PC-9 (cell line): Measurements from ENCODE around the gene NEURL1B. TPM values are rescaled to one million over a fixed set of nuclear protein-coding genes. Genes with fewer than 3 reads are reported as not detected.

Experiments used
- BruUV-seq: library from RNA; stranded (reverse); fragments of 400-500 nt; replicated peaks from 2 replicates; lab custom pipeline; 2021; lab: Mats Ljungman, UMichigan
- CTCF ChIA-PET: fragments of 300-600 bp; sonication (Branson Sonifier 250); formaldehyde crosslinking; loops from one replicate; lab custom pipeline; 2022; ENCODE audit warnings: antibody characterized with exemption; lab: Charles Lee
- POLR2A ChIA-PET: fragments of 300-600 bp; sonication (Branson Sonifier 250); formaldehyde crosslinking; loops from one replicate; lab custom pipeline; 2022; ENCODE audit warnings: antibody characterized with exemption; ENCODE audit not compliant: unreplicated experiment; lab: Charles Lee
- DNase-seq, 2 experiments: peaks; one replicate each; pipeline versions ENCODE4 v3.0.0 to v3.0.0-alpha.2; 2015 to 2022; ENCODE audit warnings: mixed read lengths in 1 of 2
- H2AFZ ChIP-seq: fragments of 200-600 bp; sonication (generic); 2 replicates; pipeline ENCODE4 v1.8.1; 2017; ENCODE audit warnings: antibody characterized with exemption
- H3F3A ChIP-seq: fragments of 200-600 bp; sonication (generic); 2 replicates; pipeline ENCODE4 v1.8.1; 2017; ENCODE audit warnings: antibody characterized with exemption, mild to moderate bottlenecking, low read depth; ENCODE audit not compliant: insufficient read depth
- H3K27ac ChIP-seq: fragments of 200-600 bp; sonication (generic); 2 replicates; pipeline ENCODE4 v1.6.1; 2016; ENCODE audit warnings: mixed run types
- H3K27me3 ChIP-seq: fragments of 200-600 bp; sonication (generic); 2 replicates; pipeline ENCODE4 v1.6.1; 2016; ENCODE audit warnings: low read depth, mixed run types; ENCODE audit not compliant: insufficient read depth
- H3K36me3 ChIP-seq: fragments of 200-600 bp; sonication (generic); 2 replicates; pipeline ENCODE4 v1.6.1; 2016; ENCODE audit warnings: low read depth, mixed run types
- H3K4me1 ChIP-seq: fragments of 200-600 bp; sonication (generic); replicated peaks from 2 replicates; pipeline ENCODE4 v1.6.1; 2016; ENCODE audit warnings: mixed run types; ENCODE audit not compliant: insufficient read depth
- H3K4me2 ChIP-seq: fragments of 200-600 bp; sonication (generic); 2 replicates; pipeline ENCODE4 v1.6.1; 2017; ENCODE audit warnings: mixed run types
- H3K4me3 ChIP-seq: fragments of 200-600 bp; sonication (generic); 2 replicates; pipeline ENCODE4 v1.6.1; 2016; ENCODE audit warnings: mixed run types
- H3K79me2 ChIP-seq: fragments of 200-600 bp; sonication (generic); 2 replicates; pipeline ENCODE4 v1.6.1; 2017; ENCODE audit warnings: low read depth, mixed run types
- H3K9me2 ChIP-seq: fragments of 200-600 bp; sonication (generic); 2 replicates; pipeline ENCODE4 v1.8.1; 2017; ENCODE audit warnings: mild to moderate bottlenecking; ENCODE audit not compliant: insufficient read depth
- H3K9me3 ChIP-seq: fragments of 200-600 bp; sonication (generic); 2 replicates; pipeline ENCODE4 v1.8.1; 2016; ENCODE audit warnings: low read depth; ENCODE audit not compliant: insufficient read depth
- H4K20me1 ChIP-seq: fragments of 200-600 bp; sonication (generic); 2 replicates; pipeline ENCODE4 v1.8.1; 2017; ENCODE audit not compliant: insufficient read depth
- EZH2 ChIP-seq: fragments of 200-600 bp; sonication (generic); IDR thresholded peaks from 2 replicates; pipeline ENCODE4 v1.8.0; 2017; ENCODE audit warnings: antibody characterized with exemption, low read depth
- intact Hi-C: fragments of 100-400 bp; cut with micrococcal nuclease; formaldehyde crosslinking; loops from one replicate; pipeline ENCODE4 v1.10.0; 2022; ENCODE audit not compliant: unreplicated experiment
- total RNA-seq: library from RNA; stranded (reverse); gene quantifications from 2 replicates; pipeline ENCODE4 v1.2.3, GENCODE V29; 2021
- TF ChIP-seq, protein P1 (sequence below): fragments of 200-600 bp; sonication (generic); conservative IDR thresholded peaks from 2 replicates; pipeline ENCODE4 v1.6.1; 2017; ENCODE audit warnings: mixed run types, antibody characterized with exemption, mild to moderate bottlenecking, moderate library complexity

NEURL1B gene
- total RNA-seq, 1 experiment from 2014 or later: 14.3 TPM

GRCh38 chr5:172597755-172598155, 43.3 kb upstream of the NEURL1B start:
- Histone ChIP-seq H4K20me1 (no peaks in the 10 kb centered on the region; the same call in 1 of the 2 replicates), H3K79me2 (no peaks in the 10 kb centered on the region), H3K36me3 (no peaks in the 10 kb centered on the region), H3F3A (no peaks in the 10 kb centered on the region), H3K9me2 (no peaks in the 10 kb centered on the region), H3K4me3 (no peak overlapping the region), H3K9me3 (no peaks in the 10 kb centered on the region), H3K4me1 (no peaks in the 10 kb centered on the region), H2AFZ (no peak overlapping the region), H3K4me2 (no peak overlapping the region), H3K27ac (no peak overlapping the region), H3K27me3 (peaks cover 10% of the 10 kb centered on the region; the same call in 1 of the 2 replicates)
- intact Hi-C loops: no loop called here
- DNase-seq: no peak
- POLR2A ChIA-PET: no interaction called here
- CTCF ChIA-PET: no interaction called here
- no TSS peak for BruUV-seq
- no peak for TF ChIP-seq EZH2
- TF ChIP-seq, protein P1, sequence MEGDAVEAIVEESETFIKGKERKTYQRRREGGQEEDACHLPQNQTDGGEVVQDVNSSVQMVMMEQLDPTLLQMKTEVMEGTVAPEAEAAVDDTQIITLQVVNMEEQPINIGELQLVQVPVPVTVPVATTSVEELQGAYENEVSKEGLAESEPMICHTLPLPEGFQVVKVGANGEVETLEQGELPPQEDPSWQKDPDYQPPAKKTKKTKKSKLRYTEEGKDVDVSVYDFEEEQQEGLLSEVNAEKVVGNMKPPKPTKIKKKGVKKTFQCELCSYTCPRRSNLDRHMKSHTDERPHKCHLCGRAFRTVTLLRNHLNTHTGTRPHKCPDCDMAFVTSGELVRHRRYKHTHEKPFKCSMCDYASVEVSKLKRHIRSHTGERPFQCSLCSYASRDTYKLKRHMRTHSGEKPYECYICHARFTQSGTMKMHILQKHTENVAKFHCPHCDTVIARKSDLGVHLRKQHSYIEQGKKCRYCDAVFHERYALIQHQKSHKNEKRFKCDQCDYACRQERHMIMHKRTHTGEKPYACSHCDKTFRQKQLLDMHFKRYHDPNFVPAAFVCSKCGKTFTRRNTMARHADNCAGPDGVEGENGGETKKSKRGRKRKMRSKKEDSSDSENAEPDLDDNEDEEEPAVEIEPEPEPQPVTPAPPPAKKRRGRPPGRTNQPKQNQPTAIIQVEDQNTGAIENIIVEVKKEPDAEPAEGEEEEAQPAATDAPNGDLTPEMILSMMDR: no peak

DNA sequence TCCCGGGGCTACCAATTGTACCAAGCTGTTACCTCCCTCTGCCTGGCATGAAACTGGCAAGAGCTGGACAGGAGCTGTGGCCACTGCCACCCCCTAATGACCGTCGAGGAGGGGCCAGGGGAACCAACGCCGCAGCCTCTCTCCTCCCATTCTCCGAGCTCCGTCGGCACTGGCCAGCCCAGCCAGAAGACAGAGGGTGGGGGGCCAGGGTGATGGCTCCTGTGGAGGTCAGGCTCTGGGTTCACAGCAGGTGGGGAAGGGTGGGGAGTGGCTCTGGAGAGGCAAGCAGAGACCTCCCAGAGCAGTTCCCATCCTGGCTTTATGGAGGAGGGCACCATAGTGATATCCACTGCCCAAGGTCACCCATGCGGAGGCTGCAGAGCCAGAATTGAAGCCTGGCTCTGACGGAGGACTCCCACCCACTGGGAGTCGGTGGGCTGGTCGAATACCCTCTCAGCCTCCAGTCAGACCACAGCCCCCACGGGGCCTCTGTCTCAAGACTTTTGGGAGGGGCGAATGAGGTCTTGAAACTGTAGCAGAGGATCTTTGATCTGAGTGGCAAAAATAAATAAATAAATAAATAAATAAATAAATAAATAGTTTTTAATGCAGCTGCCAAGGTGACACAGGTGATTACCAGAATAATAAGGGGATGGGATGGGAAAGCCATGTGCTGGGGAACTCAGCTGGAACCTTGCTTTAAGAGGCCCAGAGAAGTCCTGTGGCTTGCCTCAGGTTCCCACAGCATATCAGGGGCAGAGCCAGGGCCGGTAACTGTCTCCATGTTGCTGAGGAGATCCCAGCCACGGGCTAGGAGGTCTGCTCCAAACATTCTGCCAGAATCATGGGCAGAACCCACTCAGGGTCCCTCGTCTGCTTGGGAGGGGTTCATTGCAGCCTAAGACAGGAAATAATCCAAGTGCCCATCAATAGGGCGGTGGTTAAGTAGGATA, 42.5 kb upstream of the NEURL1B start:
- Histone ChIP-seq H3K4me1 (no peaks in the 10 kb centered on the region), H3K27ac (no peak overlapping the region), H3K79me2 (no peaks in the 10 kb centered on the region), H4K20me1 (no peaks in the 10 kb centered on the region; the same call in 1 of the 2 replicates), H3K9me3 (no peaks in the 10 kb centered on the region), H3K9me2 (no peaks in the 10 kb centered on the region), H3F3A (no peaks in the 10 kb centered on the region), H3K4me3 (no peak overlapping the region), H3K27me3 (0 out of 2 replicates have a peak, but pooled peaks cover 6% of the 10 kb centered on the region), H2AFZ (no peak overlapping the region), H3K36me3 (no peaks in the 10 kb centered on the region), H3K4me2 (no peak overlapping the region)
- no peak for DNase-seq
- TF ChIP-seq, protein P1: no peak
- no peak for TF ChIP-seq EZH2
- CTCF ChIA-PET: no interaction called here
- no TSS peak for BruUV-seq
- intact Hi-C loops: no loop called here
- POLR2A ChIA-PET: no interaction called here

DNA sequence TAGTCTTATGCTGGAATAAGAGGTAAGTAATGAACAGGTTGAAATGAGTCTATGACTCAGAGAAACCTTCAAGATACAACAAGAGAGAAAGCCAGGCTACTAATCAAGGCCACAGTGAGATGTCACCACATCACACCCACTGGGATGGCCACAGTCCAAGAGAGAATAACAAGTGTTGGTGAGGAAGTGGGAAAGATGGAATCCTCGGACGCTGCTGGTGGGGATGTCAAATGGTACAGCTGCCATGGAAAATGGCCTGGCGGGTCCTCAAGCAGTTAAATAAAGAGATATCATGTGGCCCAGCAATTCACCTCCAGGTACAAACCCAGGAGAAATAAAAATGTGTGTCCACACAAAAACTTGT, 41.9 kb upstream of the NEURL1B start:
- TF ChIP-seq EZH2: no peak
- TF ChIP-seq, protein P1: no peak
- Histone ChIP-seq H3K4me3 (no peak overlapping the region), H4K20me1 (no peaks in the 10 kb centered on the region), H2AFZ (no peak overlapping the region), H3K4me2 (no peak overlapping the region), H3K27ac (no peak overlapping the region), H3K36me3 (no peaks in the 10 kb centered on the region), H3K4me1 (no peaks in the 10 kb centered on the region), H3K9me3 (no peaks in the 10 kb centered on the region), H3K79me2 (no peaks in the 10 kb centered on the region), H3F3A (no peaks in the 10 kb centered on the region), H3K9me2 (no peaks in the 10 kb centered on the region), H3K27me3 (peaks cover 11% of the 10 kb centered on the region; the same call in 1 of the 2 replicates)
- intact Hi-C loops: no loop called here
- no peak for DNase-seq
- ChIA-PET POLR2A (no interaction called here), CTCF (no interaction called here)
- BruUV-seq: no TSS peak
